Esophagus muscularis mucosa (tissue), 3 donors: Measurements from ENCODE around the gene ADCY7.

ENCODE experiments used
- CTCF ChIP-seq, 3 experiments: fragments of 200-600 bp in 2 of 3; fragments of 450-650 bp in 1 of 3; sonication (generic) in 2 of 3; IDR thresholded peaks; one replicate each; pipeline ENCODE4 v1.5.1; 2017 to 2019; ENCODE audit warnings: antibody characterized with exemption in 3 of 3, mild to moderate bottlenecking in 2 of 3, moderate library complexity in 1 of 3
- POLR2A ChIP-seq: fragments of 450-650 bp; IDR thresholded peaks from one replicate; pipeline ENCODE4 v1.6.1; 2017; ENCODE audit warnings: antibody characterized with exemption, moderate library complexity, mild to moderate bottlenecking, low read depth
- POLR2AphosphoS5 ChIP-seq, 2 donors: sonication (generic); formaldehyde crosslinking; IDR thresholded peaks; one replicate each; pipeline ENCODE4 v1.6.1; 2017; ENCODE audit warnings: antibody characterized with exemption in 2 of 2

GRCh38 chr16:50265260-50265659, 1.1 kb upstream of the ADCY7 start:
- no peak for TF ChIP-seq CTCF (IDR thresholded peaks at IDR 0.05)
- no peak for TF ChIP-seq POLR2AphosphoS5 (IDR thresholded peaks at IDR 0.05)
- TF ChIP-seq POLR2A = no peak
